Hematopoietic multipotent progenitor cell treated with erythropoietin and hydrocortisone succinate and interleukin-3 and kit ligand, for 4 days (in vitro differentiated cells): Measurements from ENCODE around the gene KNDC1.

Experiments used
- DNase-seq: peaks from one replicate; pipeline ENCODE4 v3.0.0-alpha.2; 2015

KNDC1 gene

GRCh38 chr10:133246236-133246626 is 86.2 kb downstream of the KNDC1 start:
- DNase-seq, result no peak

- no peak for DNase-seq
Measured at GRCh38 chr10:133247681-133248333, 87.8 kb downstream of the KNDC1 start.

GRCh38 chr10:133248334-133248715 is 88.3 kb downstream of the KNDC1 start:
- no peak for DNase-seq

- no peak for DNase-seq
Measured at GRCh38 chr10:133249094-133249780, 89.2 kb downstream of the KNDC1 start.

GRCh38 chr10:133249975-133250754 is 90.1 kb downstream of the KNDC1 start:
- no peak for DNase-seq

GRCh38 chr10:133251388-133252222 is 91.6 kb downstream of the KNDC1 start:
- DNase-seq, result peak; percentile 63

GRCh38 chr10:133252223-133252552 is 92.2 kb downstream of the KNDC1 start:
- no peak for DNase-seq

- DNase-seq, result no peak
Measured at GRCh38 chr10:133253361-133253955, 93.4 kb downstream of the KNDC1 start.

GRCh38 chr10:133254421-133255120 is 94.6 kb downstream of the KNDC1 start:
- no peak for DNase-seq

GRCh38 chr10:133255323-133255722 is 95.3 kb downstream of the KNDC1 start:
- no peak for DNase-seq

GRCh38 chr10:133257489-133258065 is 97.6 kb downstream of the KNDC1 start:
- DNase-seq, result peak; percentile 72

GRCh38 chr10:133258066-133258817 is 98.2 kb downstream of the KNDC1 start:
- DNase-seq, result no peak

- DNase-seq, result peak; percentile 94
Measured at GRCh38 chr10:133258818-133259601, 99.0 kb downstream of the KNDC1 start.

GRCh38 chr10:133259602-133259989 is 99.6 kb downstream of the KNDC1 start:
- no peak for DNase-seq

- peak; percentile 80 for DNase-seq
Measured at GRCh38 chr10:133260895-133261725, 101.1 kb downstream of the KNDC1 start.

- DNase-seq, result peak; percentile 92
Measured at GRCh38 chr10:133261726-133262325, 101.8 kb downstream of the KNDC1 start.

- DNase-seq, result no peak
Measured at GRCh38 chr10:133262696-133263095, 102.7 kb downstream of the KNDC1 start.

- no peak for DNase-seq
Measured at GRCh38 chr10:133263674-133264073, 103.7 kb downstream of the KNDC1 start.

GRCh38 chr10:133264461-133264860 is 104.4 kb downstream of the KNDC1 start:
- no peak for DNase-seq
